ENCODE data around the gene TPP2. TPM values are rescaled to one million over a fixed set of nuclear protein-coding genes. Genes with fewer than 3 reads are reported as not detected.

Gene TPP2
- total RNA-seq, 2 experiments from 2014 or later, result 31.1 to 36.3 TPM

DNA sequence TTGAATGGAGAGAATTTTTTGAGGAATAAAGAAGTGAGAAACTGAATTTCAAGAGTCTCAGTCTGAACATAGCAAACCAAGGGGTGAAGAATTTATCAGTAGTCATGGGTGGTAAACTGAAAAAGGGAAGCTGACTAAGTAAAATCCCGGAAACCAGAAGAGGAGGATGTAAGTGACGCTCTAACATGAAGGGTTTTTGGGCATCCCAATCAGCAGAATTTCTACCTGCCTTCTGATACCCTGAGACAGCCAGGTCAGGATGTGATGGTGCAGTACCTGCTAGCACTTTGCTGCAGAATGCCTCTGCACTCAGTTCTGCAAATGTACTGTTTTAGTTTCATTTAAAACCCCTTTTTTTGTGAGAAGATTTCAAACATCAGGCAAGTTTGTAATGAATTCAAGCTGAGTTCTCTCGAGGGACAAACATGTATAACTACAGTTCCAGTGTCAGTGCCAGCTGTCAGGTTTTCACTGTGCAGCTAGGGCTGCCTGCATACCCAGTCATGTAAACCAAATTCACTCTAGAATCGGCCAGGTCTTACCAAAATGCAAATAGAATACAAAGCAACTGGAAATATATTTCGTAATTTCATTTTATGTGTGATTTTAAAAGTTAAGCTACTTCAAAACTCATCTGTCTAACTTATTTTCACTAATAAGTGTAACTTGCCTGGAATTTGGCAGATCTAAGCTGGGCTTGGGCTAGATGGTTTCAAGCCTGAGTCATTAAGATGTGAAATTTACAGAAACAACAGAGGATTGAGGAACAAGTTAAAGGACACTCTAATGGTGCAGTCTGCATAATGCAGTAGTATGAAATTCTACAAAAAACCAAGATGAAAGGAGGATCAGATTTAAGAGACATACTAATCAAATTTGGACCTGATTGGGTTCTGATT is 84.3 kb downstream of the TPP2 start:
- H4K20me1 ChIP-seq (ENCODE audit: insufficient read depth, low read length), result no peaks in the 10 kb centered on the region
- no peak overlapping the region for H3K27ac ChIP-seq (ENCODE audit: low read depth, low read length, poor library complexity, severe bottlenecking)
- intact Hi-C loops (cut with micrococcal nuclease; ENCODE audit: unreplicated experiment), result no loop called here
- CTCF ChIA-PET (ENCODE audit: unreplicated experiment), result no interaction called here
- TF ChIP-seq, protein P1, sequence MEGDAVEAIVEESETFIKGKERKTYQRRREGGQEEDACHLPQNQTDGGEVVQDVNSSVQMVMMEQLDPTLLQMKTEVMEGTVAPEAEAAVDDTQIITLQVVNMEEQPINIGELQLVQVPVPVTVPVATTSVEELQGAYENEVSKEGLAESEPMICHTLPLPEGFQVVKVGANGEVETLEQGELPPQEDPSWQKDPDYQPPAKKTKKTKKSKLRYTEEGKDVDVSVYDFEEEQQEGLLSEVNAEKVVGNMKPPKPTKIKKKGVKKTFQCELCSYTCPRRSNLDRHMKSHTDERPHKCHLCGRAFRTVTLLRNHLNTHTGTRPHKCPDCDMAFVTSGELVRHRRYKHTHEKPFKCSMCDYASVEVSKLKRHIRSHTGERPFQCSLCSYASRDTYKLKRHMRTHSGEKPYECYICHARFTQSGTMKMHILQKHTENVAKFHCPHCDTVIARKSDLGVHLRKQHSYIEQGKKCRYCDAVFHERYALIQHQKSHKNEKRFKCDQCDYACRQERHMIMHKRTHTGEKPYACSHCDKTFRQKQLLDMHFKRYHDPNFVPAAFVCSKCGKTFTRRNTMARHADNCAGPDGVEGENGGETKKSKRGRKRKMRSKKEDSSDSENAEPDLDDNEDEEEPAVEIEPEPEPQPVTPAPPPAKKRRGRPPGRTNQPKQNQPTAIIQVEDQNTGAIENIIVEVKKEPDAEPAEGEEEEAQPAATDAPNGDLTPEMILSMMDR (conservative IDR thresholded peaks at IDR 0.05; ENCODE audit: low read length), result no peak
- TF ChIP-seq EZH2phosphoT487 (IDR thresholded peaks at IDR 0.05; ENCODE audit: borderline replicate concordance, low read depth, low read length), result no peak
- no peaks in the 10 kb centered on the region for H3K9me3 ChIP-seq (ENCODE audit: low read length)
- no TSS peak for BruUV-seq (replicated peaks)
- no peak overlapping the region for H3K4me3 ChIP-seq (ENCODE audit: low read depth, low read length, poor library complexity, severe bottlenecking)
- POLR2A ChIA-PET, result interaction anchor here (0.6 to 0.7 kb wide), 2 partner anchors 15 to 132 kb away, joined by 3 to 6 read pairs; no protein-coding TSS in a partner anchor
- H3K36me3 ChIP-seq (ENCODE audit: insufficient read depth, low read length), result peaks cover 35% of the 10 kb centered on the region
- no peak overlapping the region for H3K4me2 ChIP-seq (ENCODE audit: low read length)
- H2AFZ ChIP-seq (ENCODE audit: low read length), result no peak overlapping the region
- no peaks in the 10 kb centered on the region for H3K4me1 ChIP-seq (ENCODE audit: insufficient read depth, low read length, poor library complexity, severe bottlenecking)
- no peaks in the 10 kb centered on the region for H3K9me2 ChIP-seq (ENCODE audit: insufficient read depth, low read length)
- DNase-seq (ENCODE audit: low spot score), result peak; percentile 3
- no peaks in the 10 kb centered on the region for H3K79me2 ChIP-seq (ENCODE audit: insufficient read depth, low read depth, low read length)

DNA sequence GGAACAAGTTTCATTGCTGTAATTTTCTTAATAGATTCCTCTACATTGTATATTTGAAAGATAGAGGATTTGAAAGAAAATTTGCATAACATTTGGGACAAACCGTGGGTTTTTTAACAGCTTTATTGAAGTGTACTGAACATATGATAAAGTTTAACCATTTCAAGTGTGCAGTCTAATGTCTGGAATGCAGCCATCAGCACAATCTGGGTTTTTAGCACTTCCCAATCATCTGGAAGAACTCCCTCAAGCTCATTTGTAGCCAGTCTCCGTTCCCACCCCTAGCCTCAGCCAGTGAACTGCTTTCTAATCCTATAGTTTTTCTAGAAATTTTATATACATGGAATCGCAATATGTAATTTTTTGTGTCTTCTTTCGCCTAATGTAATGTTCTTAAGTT is 85.4 kb downstream of the TPP2 start:
- intact Hi-C loops (cut with micrococcal nuclease; ENCODE audit: unreplicated experiment), result no loop called here
- Histone ChIP-seq H2AFZ (ENCODE audit: low read length) (no peak overlapping the region), H4K20me1 (ENCODE audit: insufficient read depth, low read length) (no peaks in the 10 kb centered on the region), H3K79me2 (ENCODE audit: insufficient read depth, low read depth, low read length) (no peaks in the 10 kb centered on the region), H3K4me2 (ENCODE audit: low read length) (no peak overlapping the region), H3K36me3 (ENCODE audit: insufficient read depth, low read length) (peaks cover 23% of the 10 kb centered on the region), H3K4me1 (ENCODE audit: insufficient read depth, low read length, poor library complexity, severe bottlenecking) (no peaks in the 10 kb centered on the region), H3K9me3 (ENCODE audit: low read length) (no peaks in the 10 kb centered on the region), H3K27ac (ENCODE audit: low read depth, low read length, poor library complexity, severe bottlenecking) (no peak overlapping the region), H3K9me2 (ENCODE audit: insufficient read depth, low read length) (no peaks in the 10 kb centered on the region), H3K4me3 (ENCODE audit: low read depth, low read length, poor library complexity, severe bottlenecking) (no peak overlapping the region)
- no TSS peak for BruUV-seq (replicated peaks)
- POLR2A ChIA-PET, result no interaction called here
- TF ChIP-seq, protein P1 (conservative IDR thresholded peaks at IDR 0.05; ENCODE audit: low read length), result no peak
- TF ChIP-seq EZH2phosphoT487 (IDR thresholded peaks at IDR 0.05; ENCODE audit: borderline replicate concordance, low read depth, low read length), result no peak
- CTCF ChIA-PET (ENCODE audit: unreplicated experiment), result no interaction called here
- DNase-seq (ENCODE audit: low spot score), result no peak

DNA sequence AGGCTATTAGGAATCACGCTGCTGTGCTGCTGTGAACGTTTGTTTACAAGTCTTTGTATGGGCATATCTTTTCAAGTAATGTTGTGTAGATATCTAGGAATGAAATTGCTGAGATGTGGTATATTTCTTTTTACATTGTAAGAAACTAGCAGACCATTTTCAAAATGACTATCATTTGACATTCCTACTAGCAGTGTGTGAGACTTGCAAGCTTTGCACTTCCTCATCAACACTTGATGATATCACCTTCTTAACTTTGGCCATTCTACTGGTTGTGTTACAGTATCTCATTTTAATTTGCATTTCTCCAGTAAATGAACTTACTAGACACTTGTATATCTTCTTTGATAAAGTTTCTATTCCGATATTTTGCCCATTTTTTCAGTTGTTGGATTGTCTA is 85.9 kb downstream of the TPP2 start:
- TF ChIP-seq EZH2phosphoT487 (IDR thresholded peaks at IDR 0.05; ENCODE audit: borderline replicate concordance, low read depth, low read length), result no peak
- TF ChIP-seq, protein P1 (conservative IDR thresholded peaks at IDR 0.05; ENCODE audit: low read length), result no peak
- no TSS peak for BruUV-seq (replicated peaks)
- no peak overlapping the region for H3K4me3 ChIP-seq (ENCODE audit: low read depth, low read length, poor library complexity, severe bottlenecking)
- no peak overlapping the region for H3K4me2 ChIP-seq (ENCODE audit: low read length)
- DNase-seq (ENCODE audit: low spot score), result no peak
- H4K20me1 ChIP-seq (ENCODE audit: insufficient read depth, low read length), result no peaks in the 10 kb centered on the region
- POLR2A ChIA-PET, result interaction anchor here (0.6 kb wide), 1 partner anchor 1248 kb away, joined by 3 read pairs; no protein-coding TSS in a partner anchor
- H3K36me3 ChIP-seq (ENCODE audit: insufficient read depth, low read length), result peaks cover 18% of the 10 kb centered on the region
- no peaks in the 10 kb centered on the region for H3K9me3 ChIP-seq (ENCODE audit: low read length)
- H2AFZ ChIP-seq (ENCODE audit: low read length), result no peak overlapping the region
- no peak overlapping the region for H3K27ac ChIP-seq (ENCODE audit: low read depth, low read length, poor library complexity, severe bottlenecking)
- H3K9me2 ChIP-seq (ENCODE audit: insufficient read depth, low read length), result no peaks in the 10 kb centered on the region
- no peaks in the 10 kb centered on the region for H3K4me1 ChIP-seq (ENCODE audit: insufficient read depth, low read length, poor library complexity, severe bottlenecking)
- H3K79me2 ChIP-seq (ENCODE audit: insufficient read depth, low read depth, low read length), result no peaks in the 10 kb centered on the region
- CTCF ChIA-PET (ENCODE audit: unreplicated experiment), result no interaction called here
- intact Hi-C loops (cut with micrococcal nuclease; ENCODE audit: unreplicated experiment), result no loop called here
